HG03442 (cell line): Measurements from ENCODE around the gene GEMIN4.

Experiments
- ATAC-seq: cut with Tn5 transposase; IDR thresholded peaks from one replicate; pipeline ENCODE4 v1.9.1; 2021; ENCODE audit warnings: mild to moderate bottlenecking, moderate library complexity; ENCODE audit not compliant: unreplicated experiment

GEMIN4 gene

DNA sequence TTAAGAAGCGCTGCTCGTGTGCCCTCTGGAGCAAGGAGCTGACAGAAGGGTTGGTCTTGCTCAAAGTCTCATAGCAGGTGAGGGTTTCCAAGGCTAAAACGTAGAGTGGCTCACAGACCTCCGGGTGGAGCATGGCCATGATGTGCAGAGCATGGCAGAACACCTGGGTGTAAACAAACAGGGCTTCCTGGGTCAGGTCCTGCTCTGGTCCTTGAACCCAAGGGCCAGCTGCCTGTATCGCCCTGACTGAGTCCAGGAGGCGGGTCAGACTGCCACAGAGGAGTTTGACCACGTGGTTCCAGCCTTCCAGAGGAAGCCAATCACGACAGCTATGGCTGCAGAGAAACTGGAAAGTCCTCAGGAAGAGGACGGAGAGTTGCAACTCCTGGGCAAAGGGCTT lies 7.1 kb downstream of the GEMIN4 start:
- no peak for ATAC-seq

DNA sequence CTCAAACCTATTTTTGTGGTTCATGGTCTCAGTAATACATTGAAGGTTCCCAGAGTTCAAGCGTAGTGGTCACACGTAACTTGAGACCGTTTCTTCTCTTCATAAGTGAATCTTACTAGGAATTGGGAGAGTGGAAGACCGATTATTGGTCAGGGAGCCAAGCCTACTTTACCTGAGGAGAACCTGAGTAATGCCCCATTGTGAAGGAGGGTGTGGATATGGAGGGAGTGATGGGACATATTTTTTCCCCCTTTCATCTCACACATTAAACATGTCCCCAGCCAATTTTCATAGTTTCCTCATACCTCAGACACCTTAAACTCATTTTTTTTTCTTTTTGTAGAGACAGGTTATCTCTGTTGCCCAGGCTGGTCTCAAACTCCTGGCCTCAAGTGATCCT lies 8.9 kb downstream of the GEMIN4 start:
- no peak for ATAC-seq

DNA sequence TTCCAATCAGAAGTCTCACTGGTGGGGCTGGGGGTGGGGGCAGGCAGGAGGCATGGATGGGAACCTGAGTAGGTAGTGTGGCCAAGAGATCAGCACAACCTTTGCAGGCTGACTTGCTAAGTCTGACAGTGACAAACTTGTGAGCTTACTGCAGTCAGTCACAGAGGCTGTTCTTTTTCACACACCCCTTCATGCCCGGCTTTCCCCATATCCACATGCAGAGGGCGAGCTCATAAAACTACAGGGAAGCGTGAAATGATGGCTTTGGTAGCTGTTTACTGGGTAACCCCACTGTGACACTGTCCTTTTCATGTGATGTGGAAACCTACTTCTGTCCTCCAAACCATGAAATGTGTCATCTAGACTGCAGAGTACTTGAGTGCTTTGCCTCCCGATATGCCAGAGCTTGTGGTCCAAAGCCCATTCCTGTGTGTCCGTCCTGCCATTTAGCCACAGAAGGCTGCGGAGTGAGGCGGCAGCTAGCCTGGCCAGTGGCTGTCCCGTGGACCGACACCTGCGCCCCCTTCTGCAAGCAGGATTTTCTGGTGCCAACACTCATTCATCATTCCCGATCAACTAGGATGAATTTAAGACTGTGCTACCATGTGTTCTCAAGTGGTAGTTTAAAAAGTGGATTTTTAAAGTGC lies 9.8 kb downstream of the GEMIN4 start:
- no peak for ATAC-seq

GRCh38 chr17:740240-741017 lies 11.6 kb downstream of the GEMIN4 start:
- ATAC-seq: peak; percentile 69

DNA sequence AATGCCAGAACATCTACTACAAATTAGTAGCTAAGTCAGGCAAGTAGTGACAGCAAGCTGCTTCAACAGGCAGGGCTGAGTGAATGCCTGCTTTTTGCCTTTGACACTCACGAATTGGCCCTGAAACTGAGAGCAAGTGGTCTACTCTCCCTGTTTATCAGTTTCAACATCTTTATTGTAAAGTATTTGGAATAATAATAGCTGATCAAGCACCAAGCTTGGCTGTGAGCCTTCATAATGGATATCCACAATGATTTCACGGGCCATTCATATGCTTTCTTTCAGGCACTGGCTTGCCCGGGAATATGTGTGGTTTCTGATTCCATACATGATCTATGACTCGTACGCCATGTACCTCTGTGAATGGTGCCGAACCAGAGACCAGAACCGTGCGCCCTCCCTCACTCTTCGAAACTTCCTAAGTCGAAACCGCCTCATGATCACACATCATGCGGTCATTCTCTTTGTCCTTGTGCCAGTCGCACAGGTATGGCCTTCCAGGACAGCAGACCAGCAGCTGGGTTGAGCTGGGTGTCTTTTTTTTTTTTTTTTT lies 14.4 kb downstream of the GEMIN4 start:
- ATAC-seq: no peak

- no peak for ATAC-seq
Observed at GRCh38 chr17:733743-734142, 18.3 kb downstream of the GEMIN4 start.

- no peak for ATAC-seq
Observed at GRCh38 chr17:732902-733720, 19.0 kb downstream of the GEMIN4 start.

DNA sequence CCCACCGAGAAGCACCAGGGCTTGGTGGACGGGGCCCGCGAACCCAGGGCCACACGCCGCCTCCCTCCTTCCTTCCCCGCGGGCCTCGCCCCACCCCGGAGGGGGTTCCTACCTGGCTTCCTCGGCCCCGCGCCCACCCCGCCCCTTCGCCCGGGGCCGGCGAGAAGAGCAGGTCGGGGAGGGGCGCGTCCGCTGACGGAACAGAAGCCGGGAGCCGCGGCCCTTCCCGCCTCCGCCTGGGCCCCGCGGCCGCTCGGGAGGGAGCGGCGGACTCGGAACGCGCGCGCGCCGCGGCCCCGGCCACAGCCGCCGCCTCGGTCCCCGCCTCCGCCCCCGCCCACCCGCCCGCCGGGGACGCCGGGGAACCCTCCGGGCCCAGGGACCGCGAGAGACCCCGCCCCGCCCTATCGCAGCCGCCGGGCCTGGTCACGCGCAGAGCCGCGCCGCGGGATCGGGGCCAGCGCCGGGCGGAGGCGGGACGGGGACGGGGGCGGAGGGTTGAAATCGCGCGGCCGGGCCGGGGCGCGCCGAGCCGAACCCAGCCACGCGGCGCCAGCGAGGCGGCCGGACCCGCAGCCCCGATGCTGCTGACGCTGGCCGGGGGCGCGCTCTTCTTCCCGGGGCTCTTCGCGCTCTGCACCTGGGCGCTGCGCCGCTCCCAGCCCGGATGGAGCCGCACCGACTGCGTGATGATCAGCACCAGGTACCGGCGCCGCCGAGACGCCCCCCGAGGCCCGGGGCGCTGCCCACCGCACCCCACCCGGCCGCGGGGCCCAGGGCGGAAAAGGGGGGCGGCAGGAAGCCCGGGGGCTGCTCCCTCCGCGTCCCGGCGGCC lies 19.8 kb downstream of the GEMIN4 start, which contains the start of gene TLCD3A:
TLCD3A (plus strand) TSS at position 530 of the 835 bp plus-strand sequence; CDS start at position 582, 52 bp downstream.
- ATAC-seq: no peak

DNA sequence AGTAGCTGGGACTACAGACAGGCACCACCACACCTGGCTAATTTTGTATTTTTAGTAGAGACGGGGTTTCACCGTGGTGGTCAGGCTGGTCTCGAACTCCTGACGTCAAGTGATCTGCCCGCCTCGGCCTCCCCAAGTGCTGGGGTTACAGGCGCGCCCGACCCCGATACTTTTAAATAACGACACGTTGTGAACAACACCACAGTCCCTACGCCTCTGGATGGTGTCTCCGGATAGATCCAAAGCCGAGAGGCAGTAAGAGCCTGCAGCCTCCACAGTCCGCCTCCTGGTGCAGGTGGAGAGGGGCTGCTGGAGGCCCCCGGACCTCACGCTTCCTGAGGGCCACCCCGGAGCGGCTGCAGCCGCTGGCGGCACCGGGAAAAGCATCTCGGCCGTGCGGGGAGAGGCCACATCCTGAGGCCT lies 20.4 kb downstream of the GEMIN4 start:
- no peak for ATAC-seq

- no peak for ATAC-seq
Observed at GRCh38 chr17:728911-729310, 23.2 kb downstream of the GEMIN4 start.

DNA sequence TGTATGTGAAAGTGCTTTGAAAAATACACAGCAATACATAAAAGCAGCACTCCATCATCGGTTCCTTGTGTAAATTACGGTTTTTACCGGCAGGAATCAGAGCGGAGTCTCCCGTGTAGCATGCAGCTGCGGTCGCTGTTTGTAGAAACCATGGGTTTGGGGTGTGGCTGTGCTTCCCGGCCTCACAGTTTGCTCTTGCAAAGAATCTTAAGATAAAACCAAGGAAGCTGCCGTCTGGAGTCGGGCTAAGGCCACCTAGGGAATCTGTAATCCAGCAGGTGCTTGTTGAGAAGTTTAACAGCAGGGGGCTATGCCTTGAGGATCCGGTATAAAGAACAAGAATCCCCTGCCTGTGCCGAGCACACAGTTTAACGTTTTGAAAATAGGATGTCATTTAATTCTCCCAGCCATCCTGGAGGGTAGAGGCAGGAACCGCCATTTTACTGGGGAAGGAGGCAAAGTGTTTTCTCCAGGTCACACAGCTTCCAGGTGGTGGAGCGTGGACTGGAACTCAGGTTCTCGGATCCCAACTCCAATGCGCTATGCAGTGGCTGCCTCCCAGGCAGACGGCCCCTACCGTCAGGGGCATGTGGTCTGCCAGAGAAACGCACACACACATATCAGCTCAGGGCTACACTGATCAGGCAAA lies 25.7 kb downstream of the GEMIN4 start:
- ATAC-seq: no peak

DNA sequence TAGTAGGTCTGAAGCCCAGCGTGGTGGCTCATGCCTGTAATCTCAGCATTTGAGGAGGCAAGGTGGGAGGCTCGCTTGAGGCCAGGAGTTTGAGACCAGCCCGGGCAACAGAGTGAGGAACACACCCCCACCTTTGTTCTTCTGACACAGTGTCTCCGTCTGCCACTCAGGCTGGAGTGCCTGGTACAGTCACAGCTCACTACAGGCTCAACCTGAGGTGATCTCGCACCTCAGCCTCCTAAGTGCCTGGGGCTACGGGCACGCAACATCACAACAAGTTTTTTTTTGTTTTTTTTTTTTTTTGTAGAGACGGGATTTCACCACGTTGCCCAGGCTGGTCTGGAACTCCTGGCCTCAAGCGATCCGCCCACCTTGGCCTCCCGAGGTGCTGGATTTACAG lies 26.3 kb downstream of the GEMIN4 start:
- no peak for ATAC-seq

DNA sequence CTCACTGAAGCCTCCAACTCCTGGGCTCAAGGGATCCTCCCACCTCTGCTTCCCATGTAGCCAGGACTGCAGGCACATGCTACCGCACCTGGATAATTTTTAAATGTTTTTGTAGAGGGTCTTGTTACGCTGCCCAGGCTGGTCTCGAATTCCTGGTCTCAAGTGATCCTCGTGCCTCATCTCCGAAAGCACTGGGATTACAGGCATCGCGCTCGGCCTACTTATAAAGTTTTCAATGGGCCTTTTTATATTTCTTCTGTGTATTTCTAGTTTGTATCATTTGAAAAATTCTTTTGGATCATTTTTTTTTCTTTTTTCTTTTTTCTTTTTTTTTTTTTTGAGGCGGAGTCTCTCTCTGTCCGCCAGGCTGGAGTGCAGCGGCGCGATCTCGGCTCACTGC lies 27.0 kb downstream of the GEMIN4 start:
- no peak for ATAC-seq

DNA sequence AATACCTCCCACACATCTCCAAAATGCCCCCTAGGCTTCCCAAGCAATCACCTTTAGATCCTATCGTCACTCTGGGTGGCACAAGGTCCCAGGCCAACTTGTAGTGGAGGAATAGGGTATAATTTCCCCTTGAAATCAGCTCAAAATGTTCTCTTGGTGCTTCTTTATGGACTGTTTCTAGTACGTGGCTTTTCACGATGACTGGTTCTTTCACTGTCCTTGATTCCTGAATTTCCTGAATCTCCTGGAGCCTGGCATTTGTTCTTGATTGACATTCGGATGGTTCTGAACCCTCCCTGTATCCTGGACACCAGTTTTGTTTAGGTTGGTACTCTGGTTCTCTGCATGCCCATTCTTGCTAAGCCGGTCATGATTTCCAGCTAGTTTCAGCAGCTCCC lies 30.5 kb downstream of the GEMIN4 start:
- ATAC-seq: no peak

DNA sequence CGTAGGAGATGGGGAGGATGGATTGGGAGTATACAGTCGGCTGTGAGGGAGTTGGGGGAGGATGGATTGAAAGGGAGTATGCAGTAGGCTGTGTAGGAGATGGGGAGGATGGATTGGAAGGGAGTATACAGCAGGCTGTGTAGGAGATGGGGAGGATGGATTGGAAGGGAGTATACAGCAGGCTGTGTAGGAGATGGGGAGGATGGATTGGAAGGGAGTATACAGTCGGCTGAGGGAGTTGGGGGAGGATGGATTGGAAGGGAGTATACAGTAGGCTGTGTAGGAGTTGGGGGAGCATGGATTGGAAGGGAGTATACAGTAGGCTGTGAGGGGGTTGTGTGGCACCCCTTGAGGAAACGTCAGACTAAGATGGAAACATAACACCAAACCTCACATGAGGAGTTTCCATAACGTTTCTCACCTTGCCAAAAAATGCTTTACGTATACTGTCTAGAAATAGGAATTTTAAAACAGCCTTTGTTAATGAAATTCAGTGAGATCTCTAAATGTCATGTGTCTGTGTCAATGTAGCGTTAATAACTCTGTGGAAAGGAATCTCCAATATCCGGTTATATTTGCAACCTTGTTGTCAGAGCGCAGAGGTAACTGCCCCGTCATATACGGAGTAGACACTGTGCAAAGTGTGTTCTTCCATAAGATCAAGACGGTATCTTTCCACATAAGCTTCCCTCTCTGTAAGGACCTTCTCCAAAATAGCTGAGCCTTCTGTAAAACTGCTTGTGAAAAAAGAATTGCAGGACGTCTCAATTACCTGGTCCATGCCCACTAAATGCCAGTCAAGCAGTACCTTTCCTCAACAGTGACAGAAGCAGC lies 31.1 kb downstream of the GEMIN4 start:
- no peak for ATAC-seq

- ATAC-seq: no peak
Observed at GRCh38 chr17:718075-718474, 34.0 kb downstream of the GEMIN4 start.

DNA sequence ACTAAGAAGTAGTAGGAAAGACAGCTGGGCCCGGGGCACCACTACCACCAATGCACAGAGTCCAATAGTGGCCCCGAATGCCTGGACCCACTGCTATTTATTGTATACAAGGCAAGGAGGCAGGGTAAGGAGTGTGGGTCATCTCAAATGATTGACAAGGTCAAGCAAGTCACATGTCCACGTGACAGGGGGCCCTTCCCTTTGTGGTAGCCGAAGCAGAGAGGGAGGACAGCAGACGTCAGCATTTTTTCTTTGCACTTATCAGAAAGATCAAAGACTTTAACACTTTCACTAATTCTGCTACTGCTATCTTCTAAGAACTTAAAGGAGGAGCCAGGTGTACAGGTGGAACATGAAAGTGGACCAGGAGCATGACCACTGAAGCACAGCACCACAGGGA lies 43.9 kb downstream of the GEMIN4 start:
- no peak for ATAC-seq

DNA sequence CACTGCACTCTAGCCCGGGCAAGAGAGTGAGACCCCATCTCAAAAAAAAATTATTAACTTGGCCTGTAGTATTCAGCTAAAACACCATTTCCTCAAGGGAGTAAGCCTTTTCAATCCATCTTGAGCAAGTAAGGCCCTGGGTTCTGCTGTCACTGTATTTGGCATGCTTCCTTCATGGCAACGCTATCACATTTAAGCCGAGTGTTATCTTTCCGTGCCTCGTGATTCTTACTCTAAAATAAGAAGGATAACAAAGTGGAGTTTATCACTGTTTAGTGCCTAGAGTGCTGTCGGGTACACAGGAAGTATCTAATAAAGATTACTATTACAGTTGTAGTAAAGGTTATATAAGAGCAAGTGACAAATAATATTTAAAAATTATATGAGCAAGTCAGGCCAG lies 46.2 kb downstream of the GEMIN4 start:
- no peak for ATAC-seq

DNA sequence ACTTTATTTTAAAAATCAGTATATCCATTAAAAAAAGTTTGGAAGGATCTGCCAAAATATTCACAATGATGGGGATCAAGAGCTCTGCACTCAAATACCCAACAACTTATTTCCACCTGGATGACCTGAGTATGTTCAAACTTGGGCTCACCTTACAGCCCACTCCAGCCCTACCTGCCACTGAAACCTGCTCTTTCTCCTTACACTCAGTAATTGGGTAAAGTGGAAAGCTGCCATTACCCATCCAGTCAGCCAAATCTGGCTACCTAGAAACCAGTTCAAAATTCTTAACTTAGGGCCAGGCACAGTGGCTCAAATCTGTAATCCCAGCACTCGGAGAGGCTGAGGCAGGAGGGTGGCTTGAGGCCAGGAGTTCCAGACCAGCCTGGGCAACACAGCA lies 47.1 kb downstream of the GEMIN4 start:
- no peak for ATAC-seq
